Thyroid gland (tissue), 4 donors: ENCODE data around the gene SMG6.

Experiments used
- CTCF ChIP-seq, 6 experiments: fragments of 200-600 bp in 3 of 6; fragments of 450-650 bp in 3 of 6; sonication (generic) in 3 of 6; IDR thresholded peaks; one replicate each; pipeline ENCODE4 v1.5.1; 2016 to 2019; ENCODE audit warnings: antibody characterized with exemption in 6 of 6, mild to moderate bottlenecking in 2 of 6, inconsistent platforms in 1 of 6, moderate library complexity in 1 of 6
- POLR2A ChIP-seq, 2 donors: fragments of 450-650 bp; IDR thresholded peaks; one replicate each; pipeline ENCODE4 v1.6.1; 2017; ENCODE audit warnings: antibody characterized with exemption in 2 of 2, mild to moderate bottlenecking in 2 of 2, moderate library complexity in 1 of 2

GRCh38 chr17:2240541-2240940 lies 63.0 kb downstream of the SMG6 start:
- TF ChIP-seq CTCF (IDR thresholded peaks at IDR 0.05) = no peak
- no peak for TF ChIP-seq POLR2A (IDR thresholded peaks at IDR 0.05)
